Measurements from ENCODE around the gene KANK3. TPM values are rescaled to one million over a fixed set of nuclear protein-coding genes. Genes with fewer than 3 reads are reported as not detected.

Gene KANK3
- polyA plus RNA-seq, 1 donor (not counting 4 experiments of a cell fraction or from before 2014, with no cell fraction given), result 0.16 TPM

DNA sequence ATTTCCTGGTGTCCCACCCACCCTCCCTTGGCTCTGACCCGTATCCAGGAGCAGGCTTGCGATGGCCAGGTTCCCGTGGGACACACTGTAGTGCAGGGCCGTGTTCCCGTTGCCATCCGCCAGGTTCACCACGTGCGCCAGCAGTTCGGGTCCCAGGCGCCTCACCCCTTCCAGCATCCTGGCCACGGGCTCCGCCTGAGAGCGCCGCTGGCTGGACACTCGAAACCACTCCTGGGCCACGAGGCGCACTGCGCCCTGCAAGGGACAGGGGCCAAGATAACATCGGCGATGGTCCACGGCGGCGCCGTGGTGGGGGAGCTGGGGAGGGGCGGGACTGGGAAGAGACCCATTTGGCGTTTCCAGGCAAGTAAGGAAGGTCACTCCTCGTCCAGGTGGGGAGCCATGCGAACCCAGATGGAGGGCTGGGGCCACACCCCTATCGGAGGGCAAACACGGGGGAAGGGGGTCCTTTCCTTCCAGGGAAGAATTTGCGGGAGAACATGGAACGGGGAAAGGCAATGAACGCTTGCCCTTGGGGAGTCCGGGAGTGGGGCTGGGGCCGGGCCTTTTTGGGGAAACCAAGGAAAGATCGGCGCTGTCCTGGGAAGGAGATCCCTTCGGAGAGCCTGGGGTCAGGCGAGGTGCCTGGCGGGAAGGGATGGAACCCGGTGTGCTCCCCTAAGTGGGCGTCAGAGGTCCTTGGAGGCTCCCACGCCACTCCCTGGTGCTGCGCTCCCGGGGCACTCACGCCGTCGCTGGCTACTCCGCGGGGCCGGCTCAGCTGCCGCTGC lies 9.9 kb downstream of the KANK3 start:
- Histone ChIP-seq H3K4me3 (ENCODE audit: control insufficient read depth in 2 of 3, extremely low read depth in 1 of 3, insufficient read depth in 2 of 3, low read depth in 1 of 3, low read length in 3 of 3) (no peak overlapping the region), H3K4me1 (ENCODE audit: control insufficient read depth, extremely low read depth, insufficient read depth, low read length) (peaks cover 8% of the 10 kb centered on the region), H3K9me1 (ENCODE audit: control insufficient read depth, extremely low read depth, insufficient read depth, low read length) (no peaks in the 10 kb centered on the region), H3K36me3 (ENCODE audit: control insufficient read depth in 2 of 2, extremely low read depth in 1 of 2, insufficient read depth in 2 of 2, low read length in 2 of 2) (no peaks in the 10 kb centered on the region), H3K9ac (ENCODE audit: control insufficient read depth, extremely low read depth, insufficient read depth, low read length) (no peak overlapping the region), H4K20me1 (ENCODE audit: control insufficient read depth, extremely low read depth, insufficient read depth, low read length) (no peaks in the 10 kb centered on the region), H3K79me2 (ENCODE audit: control insufficient read depth, insufficient read depth, low read length) (no peaks in the 10 kb centered on the region), H3K27me3 (ENCODE audit: control insufficient read depth, extremely low read depth, insufficient read depth, low read length) (peaks cover 19% of the 10 kb centered on the region), H3K4me2 (ENCODE audit: control insufficient read depth, extremely low read depth, insufficient read depth, low read depth, low read length) (no peak overlapping the region), H2AFZ (ENCODE audit: control insufficient read depth, low read length) (no peak overlapping the region), H3K27ac (ENCODE audit: control insufficient read depth, insufficient read depth, low read length) (no peak overlapping the region), H3K9me3 (ENCODE audit: control insufficient read depth, low read depth, low read length) (no peaks in the 10 kb centered on the region)
- TF ChIP-seq, protein P1, sequence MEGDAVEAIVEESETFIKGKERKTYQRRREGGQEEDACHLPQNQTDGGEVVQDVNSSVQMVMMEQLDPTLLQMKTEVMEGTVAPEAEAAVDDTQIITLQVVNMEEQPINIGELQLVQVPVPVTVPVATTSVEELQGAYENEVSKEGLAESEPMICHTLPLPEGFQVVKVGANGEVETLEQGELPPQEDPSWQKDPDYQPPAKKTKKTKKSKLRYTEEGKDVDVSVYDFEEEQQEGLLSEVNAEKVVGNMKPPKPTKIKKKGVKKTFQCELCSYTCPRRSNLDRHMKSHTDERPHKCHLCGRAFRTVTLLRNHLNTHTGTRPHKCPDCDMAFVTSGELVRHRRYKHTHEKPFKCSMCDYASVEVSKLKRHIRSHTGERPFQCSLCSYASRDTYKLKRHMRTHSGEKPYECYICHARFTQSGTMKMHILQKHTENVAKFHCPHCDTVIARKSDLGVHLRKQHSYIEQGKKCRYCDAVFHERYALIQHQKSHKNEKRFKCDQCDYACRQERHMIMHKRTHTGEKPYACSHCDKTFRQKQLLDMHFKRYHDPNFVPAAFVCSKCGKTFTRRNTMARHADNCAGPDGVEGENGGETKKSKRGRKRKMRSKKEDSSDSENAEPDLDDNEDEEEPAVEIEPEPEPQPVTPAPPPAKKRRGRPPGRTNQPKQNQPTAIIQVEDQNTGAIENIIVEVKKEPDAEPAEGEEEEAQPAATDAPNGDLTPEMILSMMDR (optimal IDR thresholded peaks at IDR 0.05 in 1 of 3, IDR thresholded peaks at IDR 0.05 in 1 of 3, conservative IDR thresholded peaks at IDR 0.05 in 1 of 3; ENCODE audit: extremely low read depth in 1 of 3, insufficient read depth in 2 of 3, low read length in 3 of 3), result no peak
- no peak for TF ChIP-seq EZH2 (IDR thresholded peaks at IDR 0.05; ENCODE audit: low read length)
- FAIRE-seq, result no peak
- DNase-seq (ENCODE audit: low read depth, low spot score), result no peak
- dilution Hi-C loops (cut with MboI; ENCODE audit: extremely low pct_ligation_motif_present, low sequenced_read_pairs), result no loop called here

DNA sequence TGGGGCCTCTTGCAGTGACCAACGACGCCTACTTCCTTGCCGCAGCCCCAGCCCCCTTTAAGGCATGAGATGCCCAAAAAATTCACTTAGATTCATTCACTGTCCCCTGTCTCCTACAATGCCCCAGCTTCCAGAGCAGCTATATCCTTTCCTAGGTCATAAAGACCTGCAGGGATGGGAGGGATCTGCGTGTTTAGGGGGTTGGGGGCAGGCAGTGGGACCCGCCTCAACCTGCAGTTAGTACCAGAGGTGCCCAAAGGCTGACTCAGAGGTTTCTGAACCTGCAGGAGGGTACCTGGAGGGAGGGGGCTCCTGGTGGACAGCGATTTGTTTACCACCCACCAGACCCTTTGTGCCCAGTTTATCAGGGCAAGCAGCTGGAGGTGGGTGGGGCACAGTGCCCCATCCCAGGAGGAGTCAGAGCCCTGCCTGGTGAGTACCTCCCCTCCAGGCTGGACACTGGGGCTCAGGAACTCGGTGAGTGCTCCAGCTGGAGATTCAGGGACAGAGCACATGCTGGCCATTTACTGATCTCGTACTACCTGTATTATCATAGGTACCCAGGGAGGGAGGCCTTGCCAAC lies 11.7 kb downstream of the KANK3 start:
- Histone ChIP-seq H3K27me3 (ENCODE audit: control insufficient read depth, extremely low read depth, insufficient read depth, low read length) (peaks cover 19% of the 10 kb centered on the region), H3K4me1 (ENCODE audit: control insufficient read depth, extremely low read depth, insufficient read depth, low read length) (peaks cover 8% of the 10 kb centered on the region), H3K9me3 (ENCODE audit: control insufficient read depth, low read depth, low read length) (no peaks in the 10 kb centered on the region), H3K9me1 (ENCODE audit: control insufficient read depth, extremely low read depth, insufficient read depth, low read length) (no peaks in the 10 kb centered on the region), H3K36me3 (ENCODE audit: control insufficient read depth in 2 of 2, extremely low read depth in 1 of 2, insufficient read depth in 2 of 2, low read length in 2 of 2) (no peaks in the 10 kb centered on the region), H3K27ac (ENCODE audit: control insufficient read depth, insufficient read depth, low read length) (no peak overlapping the region), H3K4me2 (ENCODE audit: control insufficient read depth, extremely low read depth, insufficient read depth, low read depth, low read length) (no peak overlapping the region), H4K20me1 (ENCODE audit: control insufficient read depth, extremely low read depth, insufficient read depth, low read length) (no peaks in the 10 kb centered on the region), H3K4me3 (ENCODE audit: control insufficient read depth in 2 of 3, extremely low read depth in 1 of 3, insufficient read depth in 2 of 3, low read depth in 1 of 3, low read length in 3 of 3) (no peak overlapping the region), H3K9ac (ENCODE audit: control insufficient read depth, extremely low read depth, insufficient read depth, low read length) (no peak overlapping the region), H3K79me2 (ENCODE audit: control insufficient read depth, insufficient read depth, low read length) (no peaks in the 10 kb centered on the region), H2AFZ (ENCODE audit: control insufficient read depth, low read length) (no peak overlapping the region)
- no peak for DNase-seq (ENCODE audit: low read depth, low spot score)
- dilution Hi-C loops (cut with MboI; ENCODE audit: extremely low pct_ligation_motif_present, low sequenced_read_pairs), result no loop called here
- no peak for TF ChIP-seq EZH2 (IDR thresholded peaks at IDR 0.05; ENCODE audit: low read length)
- TF ChIP-seq, protein P1 (optimal IDR thresholded peaks at IDR 0.05 in 1 of 3, IDR thresholded peaks at IDR 0.05 in 1 of 3, conservative IDR thresholded peaks at IDR 0.05 in 1 of 3; ENCODE audit: extremely low read depth in 1 of 3, insufficient read depth in 2 of 3, low read length in 3 of 3), result no peak
- FAIRE-seq, result no peak

Data from keratinocyte (primary cell).